ENCODE measurements around the gene DAPK3.
"Not testable (repeated sequence)": the region's sequence is repeated elsewhere in the genome, so short reads cannot be mapped to it uniquely, and the experiment has no call there.

The DAPK3 gene

GRCh38 chr19:4000798-4001197 is 29.9 kb upstream of the DAPK3 start:
- not testable (repeated sequence) for DNase-seq

GRCh38 chr19:3998667-3999412 is 27.9 kb upstream of the DAPK3 start:
- not testable (repeated sequence) for DNase-seq

GRCh38 chr19:3995607-3996006 is 24.7 kb upstream of the DAPK3 start:
- DNase-seq: no peak

- DNase-seq: no peak
Measured at GRCh38 chr19:3990815-3991117, 19.9 kb upstream of the DAPK3 start.

GRCh38 chr19:3987619-3988371 is 16.9 kb upstream of the DAPK3 start:
- peak; percentile 81 for DNase-seq

GRCh38 chr19:3986260-3987041 is 15.6 kb upstream of the DAPK3 start:
- DNase-seq: peak; percentile 39

- no peak for DNase-seq
Measured at GRCh38 chr19:3985643-3986259, 14.9 kb upstream of the DAPK3 start.

- peak; percentile 88 for DNase-seq
Measured at GRCh38 chr19:3984908-3985642, 14.2 kb upstream of the DAPK3 start, which contains the start of gene EEF2. Gene EEF2, minus strand, starts transcription at chr19:3985463. Its CDS starts 83 bp downstream, at chr19:3985380.

GRCh38 chr19:3984584-3984907 is 13.6 kb upstream of the DAPK3 start:
- no peak for DNase-seq

- no peak for DNase-seq
Measured at GRCh38 chr19:3983936-3984583, 13.2 kb upstream of the DAPK3 start.

- no peak for DNase-seq
Measured at GRCh38 chr19:3983542-3983914, 12.6 kb upstream of the DAPK3 start.

GRCh38 chr19:3982701-3983541 is 12.0 kb upstream of the DAPK3 start:
- no peak for DNase-seq

GRCh38 chr19:3981736-3982681 is 11.1 kb upstream of the DAPK3 start:
- DNase-seq: no peak

GRCh38 chr19:3981373-3981735 is 10.5 kb upstream of the DAPK3 start:
- DNase-seq: no peak

GRCh38 chr19:3980353-3981251 is 9.7 kb upstream of the DAPK3 start:
- no peak for DNase-seq

- DNase-seq: no peak
Measured at GRCh38 chr19:3979674-3980352, 8.9 kb upstream of the DAPK3 start.

- DNase-seq: no peak
Measured at GRCh38 chr19:3979289-3979673, 8.4 kb upstream of the DAPK3 start.

GRCh38 chr19:3978145-3978544 is 7.2 kb upstream of the DAPK3 start:
- no peak for DNase-seq
